Measurements from ENCODE around the gene RNF144A.

The RNF144A gene

DNA sequence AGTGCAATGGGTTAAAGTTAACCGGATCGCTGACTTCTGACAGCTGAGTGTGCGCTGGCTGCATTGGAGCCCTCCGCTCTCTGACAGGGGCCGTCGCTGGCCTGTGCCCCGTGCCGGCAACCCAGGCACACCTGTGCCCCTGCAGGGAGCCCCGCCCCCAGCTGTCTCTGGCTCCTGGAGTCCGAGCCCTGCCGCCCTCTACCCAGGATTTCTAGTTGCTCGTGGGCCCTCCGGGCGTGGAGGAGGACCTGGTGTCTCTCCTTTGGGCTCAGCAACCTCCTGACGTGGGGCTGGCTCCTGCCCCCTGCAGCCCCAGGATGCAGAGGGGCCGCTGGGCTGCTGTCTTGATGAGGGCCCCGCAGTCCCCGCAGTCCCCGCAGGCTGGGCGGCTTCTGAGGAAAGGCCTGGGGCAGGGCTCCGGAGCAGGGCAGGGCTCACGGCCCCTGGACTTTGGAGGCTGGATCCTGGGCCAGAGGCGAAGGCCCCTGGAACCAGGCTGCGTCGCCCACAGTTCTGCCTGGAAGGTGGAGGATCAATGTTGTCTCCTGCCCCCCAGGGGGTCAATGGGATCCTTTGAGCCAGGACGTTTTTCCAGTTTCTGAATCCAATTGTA is 172.8 kb downstream of the RNF144A start:
- peaks cover 1% of the 10 kb centered on the region for H3K9me3 Mint-ChIP-seq
- H3K27ac Mint-ChIP-seq = no peak overlapping the region
- H3K4me3 Mint-ChIP-seq = no peak overlapping the region
- no peaks in the 10 kb centered on the region for H3K4me1 Mint-ChIP-seq (ENCODE audit: low read depth)
- H3K36me3 Mint-ChIP-seq (ENCODE audit: low read depth) = no peaks in the 10 kb centered on the region
- H3K27me3 Mint-ChIP-seq (ENCODE audit: low read depth) = peaks cover 3% of the 10 kb centered on the region

DNA sequence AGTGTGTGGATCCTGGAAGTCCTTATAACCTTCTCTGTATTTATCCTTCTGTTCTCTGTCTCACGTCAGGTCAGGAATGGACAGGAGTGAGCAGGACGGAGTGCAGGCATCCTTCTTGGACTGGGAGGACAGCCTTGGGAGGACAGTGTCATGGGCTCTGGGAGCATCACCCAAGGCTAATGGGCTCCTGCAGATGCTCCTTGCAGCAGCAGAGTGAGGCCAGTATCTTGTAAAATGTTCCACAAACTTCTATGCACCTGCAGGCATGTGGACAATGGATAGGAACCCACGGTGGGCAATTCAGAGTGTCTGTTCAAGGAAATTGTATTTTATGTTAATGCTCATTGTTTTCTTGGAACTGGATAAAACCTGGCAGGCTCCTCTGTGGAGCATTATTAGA is 176.2 kb downstream of the RNF144A start:
- Mint-ChIP-seq H3K27ac (no peak overlapping the region), H3K4me1 (ENCODE audit: low read depth) (peaks cover 8% of the 10 kb centered on the region), H3K27me3 (ENCODE audit: low read depth) (no peaks in the 10 kb centered on the region), H3K36me3 (ENCODE audit: low read depth) (no peaks in the 10 kb centered on the region), H3K4me3 (no peak overlapping the region), H3K9me3 (no peaks in the 10 kb centered on the region)

Data from T-helper 1 cell treated with Interleukin-12 subunit alpha and Interleukin-12 subunit beta and Interleukin-4 antibody, amounts not matched to agents 30 μg/mL and 1 μg/mL, for 36 hours (primary cell).